ENCODE measurements around the gene NAB2. TPM values are rescaled to one million over a fixed set of nuclear protein-coding genes. Genes with fewer than 3 reads are reported as not detected.

Gene NAB2
- total RNA-seq, 1 experiment from 2014 or later = 16.4 TPM

DNA sequence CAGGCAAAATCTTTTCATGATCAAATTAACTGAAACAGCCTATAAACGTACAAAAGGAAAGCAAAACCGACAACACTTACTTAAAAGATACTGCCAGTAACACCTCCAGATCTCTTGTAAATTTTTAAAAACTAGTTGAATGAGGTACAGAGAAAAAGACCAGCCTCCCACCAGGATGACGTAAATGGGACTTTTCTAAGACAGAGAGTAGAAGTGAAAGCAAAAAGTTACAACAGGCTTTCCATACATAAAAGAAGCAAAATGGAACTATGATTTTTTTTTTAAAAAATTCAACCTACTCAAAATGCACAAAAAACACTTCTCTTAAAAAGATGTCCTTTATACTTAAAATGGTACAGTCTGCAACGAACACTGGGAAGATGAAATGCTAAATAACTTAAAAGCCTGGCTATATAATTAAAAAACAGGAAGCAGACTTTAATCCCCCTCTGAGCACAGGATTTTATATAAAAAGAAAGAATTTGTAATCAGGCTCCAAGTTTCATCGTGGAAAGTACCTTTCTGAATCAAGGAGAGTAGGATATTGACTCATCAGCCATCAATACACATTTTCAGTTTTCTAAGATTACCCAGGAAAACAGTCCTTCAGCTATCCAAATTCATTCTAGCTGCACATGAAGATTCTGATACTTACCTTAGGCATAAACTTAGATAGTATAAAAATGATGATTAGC is 24.8 kb upstream of the NAB2 start:
- H3K9me3 Mint-ChIP-seq (ENCODE audit: unreplicated experiment) = no peaks in the 10 kb centered on the region
- ChIA-PET CTCF (no interaction called here), POLR2A (no interaction called here)
- peaks cover 59% of the 10 kb centered on the region for H3K36me3 Mint-ChIP-seq (ENCODE audit: insufficient read depth, unreplicated experiment)
- H3K4me3 Mint-ChIP-seq (ENCODE audit: unreplicated experiment) = no peak overlapping the region
- Histone ChIP-seq H3K9me3 (no peaks in the 10 kb centered on the region), H3K4me1 (no peaks in the 10 kb centered on the region), H3K36me3 (ENCODE audit: control insufficient read depth, insufficient read depth, low read length) (no peaks in the 10 kb centered on the region; the same call in 1 of the 2 replicates), H3K27me3 (replicated peaks; ENCODE audit: control insufficient read depth, insufficient read depth, low read length) (no peaks in the 10 kb centered on the region), H3K4me3 (ENCODE audit: low read depth, low read length) (no peak overlapping the region)
- BruUV-seq (replicated peaks) = no TSS peak
- DNase-seq = no peak
- TF ChIP-seq, protein P1, sequence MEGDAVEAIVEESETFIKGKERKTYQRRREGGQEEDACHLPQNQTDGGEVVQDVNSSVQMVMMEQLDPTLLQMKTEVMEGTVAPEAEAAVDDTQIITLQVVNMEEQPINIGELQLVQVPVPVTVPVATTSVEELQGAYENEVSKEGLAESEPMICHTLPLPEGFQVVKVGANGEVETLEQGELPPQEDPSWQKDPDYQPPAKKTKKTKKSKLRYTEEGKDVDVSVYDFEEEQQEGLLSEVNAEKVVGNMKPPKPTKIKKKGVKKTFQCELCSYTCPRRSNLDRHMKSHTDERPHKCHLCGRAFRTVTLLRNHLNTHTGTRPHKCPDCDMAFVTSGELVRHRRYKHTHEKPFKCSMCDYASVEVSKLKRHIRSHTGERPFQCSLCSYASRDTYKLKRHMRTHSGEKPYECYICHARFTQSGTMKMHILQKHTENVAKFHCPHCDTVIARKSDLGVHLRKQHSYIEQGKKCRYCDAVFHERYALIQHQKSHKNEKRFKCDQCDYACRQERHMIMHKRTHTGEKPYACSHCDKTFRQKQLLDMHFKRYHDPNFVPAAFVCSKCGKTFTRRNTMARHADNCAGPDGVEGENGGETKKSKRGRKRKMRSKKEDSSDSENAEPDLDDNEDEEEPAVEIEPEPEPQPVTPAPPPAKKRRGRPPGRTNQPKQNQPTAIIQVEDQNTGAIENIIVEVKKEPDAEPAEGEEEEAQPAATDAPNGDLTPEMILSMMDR (IDR thresholded peaks at IDR 0.05; ENCODE audit: insufficient read depth in 1 of 2, low read depth in 1 of 2, low read length in 1 of 2, severe bottlenecking in 1 of 2, unreplicated experiment in 1 of 2) = no peak
- H3K27me3 Mint-ChIP-seq (ENCODE audit: insufficient read depth, unreplicated experiment) = no peaks in the 10 kb centered on the region
- intact Hi-C loops (cut with micrococcal nuclease; ENCODE audit: unreplicated experiment) = no loop called here
- no peaks in the 10 kb centered on the region for H3K4me1 Mint-ChIP-seq (ENCODE audit: low read depth, unreplicated experiment)
- no peak overlapping the region for H3K27ac Mint-ChIP-seq (ENCODE audit: unreplicated experiment)

DNA sequence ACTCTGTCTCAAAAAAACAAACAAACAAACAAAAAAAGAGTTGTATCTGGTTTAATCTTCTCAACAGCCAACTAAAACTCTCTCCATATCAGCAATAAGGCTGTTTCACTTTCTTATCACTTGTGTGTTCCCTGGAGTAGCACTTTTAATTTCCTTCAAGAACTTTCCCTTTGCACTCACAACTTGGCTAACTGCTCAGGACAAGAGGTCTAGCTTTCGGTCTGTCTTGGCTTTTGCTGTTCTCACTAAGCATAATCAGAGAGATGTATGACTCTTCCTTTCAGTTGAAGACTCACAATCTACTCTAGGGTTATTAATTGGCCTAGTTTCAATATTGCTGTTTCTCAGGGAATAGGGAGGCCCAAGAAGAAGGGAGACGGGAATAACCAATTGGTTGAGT is 22.7 kb upstream of the NAB2 start:
- DNase-seq = no peak
- no TSS peak for BruUV-seq (replicated peaks)
- Histone ChIP-seq H3K36me3 (ENCODE audit: control insufficient read depth, insufficient read depth, low read length) (no peaks in the 10 kb centered on the region; the same call in 1 of the 2 replicates), H3K9me3 (no peaks in the 10 kb centered on the region), H3K4me3 (ENCODE audit: low read depth, low read length) (no peak overlapping the region), H3K4me1 (no peaks in the 10 kb centered on the region), H3K27me3 (replicated peaks; ENCODE audit: control insufficient read depth, insufficient read depth, low read length) (no peaks in the 10 kb centered on the region)
- no peaks in the 10 kb centered on the region for H3K4me1 Mint-ChIP-seq (ENCODE audit: low read depth, unreplicated experiment)
- no peak overlapping the region for H3K4me3 Mint-ChIP-seq (ENCODE audit: unreplicated experiment)
- ChIA-PET CTCF (interaction anchor here (1.7 kb wide), 1 partner anchor 46 kb away, joined by 5 read pairs; no protein-coding TSS in a partner anchor), POLR2A (no interaction called here)
- H3K9me3 Mint-ChIP-seq (ENCODE audit: unreplicated experiment) = no peaks in the 10 kb centered on the region
- H3K36me3 Mint-ChIP-seq (ENCODE audit: insufficient read depth, unreplicated experiment) = peaks cover 67% of the 10 kb centered on the region
- H3K27me3 Mint-ChIP-seq (ENCODE audit: insufficient read depth, unreplicated experiment) = no peaks in the 10 kb centered on the region
- intact Hi-C loops (cut with micrococcal nuclease; ENCODE audit: unreplicated experiment) = no loop called here
- TF ChIP-seq, protein P1 (IDR thresholded peaks at IDR 0.05; ENCODE audit: insufficient read depth in 1 of 2, low read depth in 1 of 2, low read length in 1 of 2, severe bottlenecking in 1 of 2, unreplicated experiment in 1 of 2) = no peak
- H3K27ac Mint-ChIP-seq (ENCODE audit: unreplicated experiment) = no peak overlapping the region

DNA sequence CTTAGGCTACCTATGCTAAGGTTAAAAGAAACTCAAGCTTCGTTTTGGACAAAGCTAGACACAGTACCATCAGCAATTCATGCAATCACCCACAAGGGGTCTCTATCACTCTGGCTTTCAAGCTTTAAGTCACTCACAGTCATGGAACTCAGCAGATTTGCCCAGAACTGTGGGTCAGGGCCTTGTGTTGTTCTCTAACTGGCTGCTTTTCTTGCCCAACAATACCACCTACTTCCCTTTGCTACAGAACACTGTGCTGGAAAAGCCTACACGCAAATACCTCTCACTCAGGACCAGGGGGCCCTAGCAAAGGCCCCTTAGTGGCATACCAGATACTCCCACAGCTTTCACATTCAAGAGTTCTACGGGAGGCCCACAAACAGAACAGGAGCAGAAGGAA is 19.4 kb upstream of the NAB2 start:
- peak overlapping the region; percentile 5 for H3K27ac Mint-ChIP-seq (ENCODE audit: unreplicated experiment)
- POLR2A ChIA-PET = interaction anchor here (1.0 to 1.5 kb wide), 3 partner anchors 9 to 42 kb away, joined by 8 to 24 read pairs (median 11); partner anchors contain the start of genes NAB2, NEMP1 and STAT6
- TF ChIP-seq, protein P1 (IDR thresholded peaks at IDR 0.05; ENCODE audit: insufficient read depth in 1 of 2, low read depth in 1 of 2, low read length in 1 of 2, severe bottlenecking in 1 of 2, unreplicated experiment in 1 of 2) = peak; percentile 81 to 86
- DNase-seq = peak; percentile 66
- Histone ChIP-seq H3K36me3 (ENCODE audit: control insufficient read depth, insufficient read depth, low read length) (no peaks in the 10 kb centered on the region; the same call in 1 of the 2 replicates), H3K27me3 (replicated peaks; ENCODE audit: control insufficient read depth, insufficient read depth, low read length) (no peaks in the 10 kb centered on the region), H3K4me1 (no peaks in the 10 kb centered on the region), H3K4me3 (ENCODE audit: low read depth, low read length) (no peak overlapping the region), H3K9me3 (no peaks in the 10 kb centered on the region)
- CTCF ChIA-PET = interaction anchor here (0.6 to 4.6 kb wide), 23 partner anchors 9 to 170 kb away, joined by 3 to 195 read pairs (median 6); partner anchors contain the start of genes LRP1, LRP1-AS, NAB2 and NEMP1
- H3K4me1 Mint-ChIP-seq (ENCODE audit: low read depth, unreplicated experiment) = no peaks in the 10 kb centered on the region
- intact Hi-C loops (cut with micrococcal nuclease; ENCODE audit: unreplicated experiment) = loop anchor here (1.0 to 2.0 kb wide), 3 partner anchors 24 to 113 kb away; no protein-coding TSS in a partner anchor
- H3K9me3 Mint-ChIP-seq (ENCODE audit: unreplicated experiment) = no peaks in the 10 kb centered on the region
- H3K27me3 Mint-ChIP-seq (ENCODE audit: insufficient read depth, unreplicated experiment) = no peaks in the 10 kb centered on the region
- no TSS peak for BruUV-seq (replicated peaks)
- H3K36me3 Mint-ChIP-seq (ENCODE audit: insufficient read depth, unreplicated experiment) = peaks cover 69% of the 10 kb centered on the region
- H3K4me3 Mint-ChIP-seq (ENCODE audit: unreplicated experiment) = no peak overlapping the region
